Activated CD4-positive, alpha-beta T cell treated with anti-CD3 and anti-CD28 coated beads, Interleukin-2, amount 50 U/mL, for 24 hours (primary cell): Measurements from ENCODE around the gene RALA.
"Not testable (repeated sequence)": the region's sequence is repeated elsewhere in the genome, so short reads cannot be mapped to it uniquely, and the experiment has no call there.

Experiments used
- DNase-seq, 2 donors: peaks; one replicate each; pipeline ENCODE4 v3.0.0-alpha.2; 2020; ENCODE audit warnings: low read depth in 1 of 2, low spot score in 1 of 2

The RALA gene

DNA sequence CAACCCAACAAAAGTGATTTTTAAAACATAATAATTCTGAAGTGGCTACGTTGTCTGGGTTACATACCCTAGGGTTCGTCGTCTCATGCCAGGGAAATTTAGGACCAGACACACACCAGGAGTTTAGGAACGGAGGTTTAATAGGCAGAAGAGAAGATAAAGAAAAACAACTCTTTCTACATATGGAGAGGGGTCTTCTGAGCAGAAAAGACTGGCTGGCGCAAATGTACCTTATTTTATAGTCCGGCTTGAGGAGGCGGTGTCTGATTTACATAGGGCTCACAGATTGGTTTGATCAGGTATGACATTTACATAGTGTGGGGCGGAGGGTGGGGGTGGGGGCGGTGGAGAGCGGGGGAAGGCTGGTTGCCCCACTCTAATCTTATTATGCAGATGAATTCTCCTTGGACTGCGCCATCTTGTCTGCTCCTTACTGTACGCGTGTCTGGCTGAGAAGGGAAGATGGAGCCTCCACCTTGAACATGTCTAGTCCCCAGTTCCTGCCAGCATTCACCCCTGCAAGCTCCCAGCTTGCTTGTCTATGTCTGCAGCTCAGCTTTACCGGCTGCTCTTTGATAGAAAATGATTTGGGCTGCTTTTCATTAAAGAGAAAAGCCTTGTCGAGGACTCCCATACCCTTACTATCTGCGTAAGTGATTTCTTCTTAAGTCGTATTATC is 98.7 kb downstream of the RALA start:
- DNase-seq: no peak

DNA sequence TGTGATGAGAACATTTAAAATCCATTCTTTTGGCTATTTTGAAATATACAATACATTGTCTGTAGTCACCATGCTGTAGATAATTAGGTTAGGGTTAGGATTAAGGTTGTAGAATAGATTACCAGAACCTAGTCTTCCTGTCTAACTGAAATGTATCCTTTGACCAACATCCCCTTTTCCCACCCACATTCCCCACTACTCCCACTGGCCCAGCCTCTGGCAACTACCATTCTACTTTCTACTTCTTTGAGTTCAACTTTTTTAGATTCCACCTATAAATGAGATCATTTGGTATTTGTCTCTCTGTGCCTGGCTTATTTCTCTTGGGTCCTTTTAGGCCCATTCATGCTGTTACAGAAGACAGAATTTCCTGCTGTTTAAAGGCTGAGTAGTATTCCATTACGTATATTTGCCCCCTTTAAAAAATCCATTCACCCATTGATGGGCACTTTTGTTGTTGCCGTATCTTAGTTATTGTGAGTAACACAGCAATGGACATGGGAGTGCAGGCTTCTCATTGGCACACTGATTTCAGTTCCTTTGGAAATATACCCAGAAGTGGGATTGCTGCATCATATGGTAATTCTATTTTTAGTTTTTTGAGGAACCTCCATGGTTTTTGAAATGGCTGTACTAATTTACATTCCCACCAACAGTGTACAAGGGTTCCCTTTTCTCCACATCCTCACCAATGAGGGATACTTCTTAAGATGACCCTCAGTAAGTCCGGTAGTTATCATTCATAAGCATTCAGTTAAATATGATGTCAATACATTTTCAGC is 104.0 kb downstream of the RALA start:
- no peak for DNase-seq

DNA sequence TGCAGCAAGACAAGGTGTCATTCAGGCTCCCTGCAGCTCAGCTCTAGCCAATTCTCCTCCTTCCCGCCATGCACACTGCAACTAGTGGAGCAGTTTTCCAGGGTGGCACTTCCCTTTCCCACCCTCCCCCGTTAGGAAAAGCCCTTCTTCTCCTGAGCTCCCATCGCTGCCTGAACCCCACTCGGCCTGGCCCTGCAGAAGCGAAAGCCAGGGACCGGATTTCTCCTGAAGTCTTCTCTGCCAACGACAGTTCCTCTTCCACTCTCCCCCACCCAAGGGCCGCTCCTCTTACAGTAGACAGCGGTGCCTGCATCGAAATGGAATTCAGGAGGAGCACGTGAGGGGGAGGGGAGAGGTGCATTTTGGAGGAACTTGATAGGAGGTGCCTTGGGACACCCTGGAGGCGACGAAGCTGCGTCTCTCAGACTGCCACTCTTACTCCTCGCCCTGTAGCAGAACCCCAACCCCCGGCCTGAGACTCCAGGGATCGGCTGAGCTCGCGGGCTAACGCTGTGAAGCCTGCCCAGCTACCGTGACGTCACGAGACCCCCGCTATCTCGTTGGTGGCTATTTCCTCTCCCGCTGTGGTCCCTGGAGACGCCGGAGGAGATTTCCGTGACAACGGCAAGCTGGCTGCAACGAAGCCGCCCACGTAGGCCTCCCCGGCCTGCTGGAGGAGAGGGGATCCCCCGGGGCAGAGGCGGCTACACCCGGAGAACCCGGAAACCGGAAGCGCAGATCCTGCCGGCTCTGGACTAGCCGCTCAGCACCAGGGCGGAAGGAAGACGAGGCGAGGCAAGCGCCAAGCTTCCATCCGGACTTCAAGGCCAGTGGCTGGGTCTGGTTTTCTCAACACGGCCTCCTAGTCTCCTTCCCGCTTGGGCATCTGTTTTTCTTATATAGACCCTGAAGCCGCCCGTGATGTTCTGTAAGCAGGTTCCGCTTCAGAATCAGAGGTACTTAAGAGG is 109.7 kb downstream of the RALA start:
- DNase-seq: peak; percentile 92 to 98

DNA sequence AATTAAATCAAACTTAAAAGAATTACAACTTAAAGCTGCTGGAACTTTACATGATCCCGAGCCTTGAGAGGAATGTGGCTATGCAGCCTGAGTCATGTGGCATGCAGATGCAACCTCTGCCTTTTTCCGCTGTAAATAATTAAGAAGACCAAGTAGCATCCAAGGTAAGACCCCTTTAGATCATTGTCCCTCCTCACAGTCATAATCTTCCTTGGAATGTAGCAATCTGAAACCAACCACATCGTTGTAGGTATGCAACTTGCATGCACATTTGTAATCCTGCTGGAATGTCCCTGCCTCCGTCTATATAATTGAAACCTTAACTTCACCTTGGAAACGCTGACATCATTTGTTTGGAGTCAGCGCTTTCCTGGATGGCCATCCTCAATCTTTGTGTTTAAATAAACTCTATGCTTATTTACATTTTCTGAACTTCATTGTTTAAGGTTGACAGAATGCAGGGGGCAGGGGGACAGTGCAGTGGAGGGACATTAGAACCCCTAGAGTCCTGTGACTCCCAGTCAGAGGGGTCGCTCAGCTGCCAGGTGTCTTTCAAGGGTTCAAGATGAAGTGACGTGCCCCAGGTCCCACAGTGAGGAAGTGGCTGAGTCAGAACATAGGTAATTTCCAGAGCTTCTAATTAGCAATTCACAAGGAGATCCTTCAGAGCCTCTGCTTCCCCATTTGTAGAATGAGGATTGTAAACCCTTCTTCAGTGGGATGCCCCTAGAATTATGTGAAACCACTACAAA is 110.7 kb downstream of the RALA start:
- DNase-seq: no peak

DNA sequence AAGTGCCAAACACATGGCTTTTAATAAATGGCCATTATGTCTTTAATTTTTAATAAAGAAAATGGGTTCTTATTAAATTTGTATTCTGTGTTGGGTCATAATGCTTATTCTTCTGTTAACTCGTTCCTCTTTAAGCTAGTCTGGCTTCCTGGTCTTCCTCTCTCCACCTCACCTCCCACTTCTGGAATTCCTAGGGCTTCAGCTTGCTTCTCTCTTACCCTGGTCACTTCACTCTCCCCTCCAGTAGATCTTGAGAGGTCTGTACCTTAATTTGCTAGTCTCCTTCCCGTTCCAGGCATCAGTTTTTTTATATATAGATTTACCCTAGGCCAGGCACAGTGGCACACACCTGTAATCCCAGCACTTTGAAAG is 111.2 kb downstream of the RALA start:
- no peak for DNase-seq

DNA sequence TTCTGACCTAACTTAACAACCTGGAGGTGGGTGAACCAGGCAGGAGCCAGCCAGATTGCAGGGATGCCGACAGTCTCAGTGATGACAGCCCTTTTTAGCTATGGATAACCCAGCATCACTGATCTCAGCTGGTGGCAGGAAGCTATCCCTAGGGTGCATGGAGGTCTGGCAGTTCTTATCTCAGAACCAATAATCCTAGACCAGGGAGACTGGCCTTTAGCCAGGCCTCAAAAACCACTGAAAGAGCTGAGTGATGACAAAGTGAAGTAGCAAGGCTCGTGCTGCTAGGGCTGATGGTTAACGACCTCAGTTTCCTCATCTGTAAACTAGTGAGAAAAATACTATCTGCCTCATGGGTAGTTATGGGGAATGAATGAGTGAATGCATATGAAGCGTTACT is 112.5 kb downstream of the RALA start:
- no peak for DNase-seq

DNA sequence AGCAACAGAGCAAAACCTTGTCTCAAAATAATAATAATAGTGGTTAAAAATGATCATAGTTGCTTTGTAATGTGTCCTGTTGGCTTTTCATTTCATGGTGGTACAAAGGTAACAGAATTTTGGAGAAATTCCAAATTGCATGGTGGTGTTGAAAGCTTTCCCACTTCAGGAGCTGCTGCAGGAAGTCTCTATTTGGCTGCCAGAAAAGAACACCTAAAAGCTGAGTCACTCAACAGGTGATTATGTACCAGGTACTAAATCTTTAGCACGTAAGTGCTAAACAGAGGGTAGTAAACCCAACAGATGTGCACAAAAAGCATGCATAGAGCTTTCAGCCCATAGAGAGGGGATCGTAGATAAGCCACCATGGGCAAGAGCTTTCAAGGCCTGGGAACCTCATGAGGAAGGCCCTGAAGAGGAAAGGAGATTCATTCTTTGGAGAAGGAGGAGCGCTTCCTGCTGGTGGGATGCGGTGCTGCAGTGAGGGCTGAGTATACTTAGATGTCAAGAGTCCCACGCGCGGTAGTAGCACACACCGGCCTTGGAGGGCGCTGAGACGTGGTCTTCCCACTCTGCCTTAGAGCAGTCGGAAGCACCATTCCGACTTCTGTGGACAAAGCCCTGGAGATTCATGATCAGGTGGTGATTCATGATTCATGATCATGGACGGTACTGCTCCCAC is 118.7 kb downstream of the RALA start:
- DNase-seq: no peak

DNA sequence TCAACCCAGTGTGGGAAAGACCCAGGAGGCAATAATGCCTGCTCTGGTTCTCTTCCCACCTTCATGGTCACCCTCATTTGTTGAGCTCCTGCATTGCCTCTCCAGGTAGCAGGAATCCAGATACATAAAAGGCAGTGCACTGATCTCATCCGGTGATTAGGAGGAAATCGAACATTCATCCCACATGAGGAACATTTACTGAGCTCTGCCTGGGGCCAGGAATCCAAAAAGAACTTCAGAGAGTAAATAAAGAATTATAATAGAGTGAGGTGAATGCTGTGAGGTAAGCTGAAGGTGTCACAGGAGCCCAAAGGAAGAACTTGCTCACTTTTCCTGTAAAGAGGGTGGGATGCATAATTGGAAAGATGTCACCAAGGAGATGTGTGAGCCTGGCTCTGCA is 121.2 kb downstream of the RALA start:
- DNase-seq: no peak

DNA sequence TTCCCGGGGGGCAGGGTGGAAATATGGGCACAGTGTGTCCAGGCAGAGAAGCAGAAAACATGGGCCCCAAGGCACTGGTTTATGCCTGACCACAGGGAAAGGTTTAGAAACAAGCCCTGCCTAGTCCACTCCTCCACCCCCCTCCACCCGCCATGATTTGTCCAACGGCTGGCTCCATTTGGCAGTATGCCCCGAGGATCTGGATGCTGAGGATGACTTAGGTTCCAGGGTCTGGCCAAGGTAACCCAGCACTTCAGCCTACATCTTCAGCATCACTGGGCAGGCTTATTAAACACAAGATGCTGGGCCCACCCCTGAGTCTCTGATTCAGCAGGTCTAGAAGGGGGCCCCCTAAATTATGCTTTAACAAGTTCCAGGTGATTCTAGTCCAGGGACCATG is 121.9 kb downstream of the RALA start:
- no peak for DNase-seq

DNA sequence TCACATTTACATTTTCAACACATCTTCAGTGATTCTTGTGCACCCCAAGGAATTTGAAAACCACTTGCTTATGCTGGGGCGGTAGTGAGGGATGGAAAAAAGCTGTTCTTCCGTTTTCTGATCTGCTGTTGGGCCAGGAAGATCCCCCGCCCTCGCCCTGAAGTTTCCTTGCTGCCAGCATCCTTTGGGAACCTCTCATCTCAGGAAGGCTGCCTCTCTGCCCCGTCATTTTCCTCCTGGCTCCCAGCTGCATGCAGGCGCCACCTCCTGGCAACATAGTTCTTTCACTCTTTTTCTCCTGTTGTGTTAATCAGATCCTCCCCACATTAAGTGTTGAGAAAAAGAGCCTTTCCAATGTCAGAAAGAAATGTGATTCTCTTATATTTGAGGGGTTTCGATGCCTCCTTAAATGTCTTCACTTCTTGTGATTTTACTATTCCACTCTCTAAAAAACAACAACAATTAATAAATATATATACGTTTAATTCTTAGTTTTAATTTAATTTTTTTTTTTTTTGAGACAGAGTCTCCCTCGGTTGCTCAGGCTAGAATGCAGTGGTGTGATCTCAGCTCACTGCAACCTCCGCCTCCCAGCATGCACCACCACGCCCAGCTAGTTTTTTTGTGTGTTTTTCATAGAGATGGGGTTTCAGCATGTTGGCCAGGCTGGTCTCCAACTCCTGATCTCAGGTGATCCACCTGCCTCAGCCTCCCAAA is 122.9 kb downstream of the RALA start:
- DNase-seq: peak in 1 of 2 donors; percentile 36

DNA sequence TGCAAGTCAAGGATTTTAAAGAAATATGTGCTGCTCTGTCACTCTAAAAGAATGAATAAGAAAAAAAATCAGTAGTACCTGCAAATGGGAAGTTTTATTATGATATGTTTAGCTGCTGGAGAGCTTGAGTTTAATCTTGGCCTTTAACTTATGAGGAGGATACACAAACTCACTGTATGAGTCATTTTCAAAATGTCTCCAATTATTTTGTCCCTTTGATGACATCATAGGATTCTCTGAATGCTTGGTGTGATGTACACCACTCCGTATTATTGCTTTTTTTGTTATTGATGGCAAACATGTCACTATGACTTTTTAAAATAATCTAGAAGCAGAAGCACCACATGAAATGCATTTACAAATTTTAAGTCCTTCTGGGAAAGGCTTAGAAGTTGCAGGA is 125.8 kb downstream of the RALA start:
- DNase-seq: no peak

DNA sequence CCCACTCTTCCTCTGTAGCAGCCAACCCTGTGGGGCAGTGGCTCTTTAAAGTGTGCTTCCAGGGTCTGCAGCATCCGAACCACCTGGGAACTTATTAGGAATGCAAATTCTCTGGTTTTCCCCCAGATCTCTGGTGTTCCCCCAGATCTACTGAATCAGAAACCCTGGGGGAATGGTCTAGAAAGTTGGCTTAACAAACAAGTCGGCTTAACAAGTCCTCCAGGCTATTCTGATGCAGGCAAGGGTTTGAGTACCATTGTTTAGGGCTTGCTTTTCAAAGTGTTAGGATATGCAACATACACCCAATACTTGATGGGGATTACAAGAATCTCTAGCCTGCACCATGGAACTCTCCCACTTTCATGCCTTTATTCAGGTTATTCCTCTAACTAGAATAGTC is 126.3 kb downstream of the RALA start:
- no peak for DNase-seq

DNA sequence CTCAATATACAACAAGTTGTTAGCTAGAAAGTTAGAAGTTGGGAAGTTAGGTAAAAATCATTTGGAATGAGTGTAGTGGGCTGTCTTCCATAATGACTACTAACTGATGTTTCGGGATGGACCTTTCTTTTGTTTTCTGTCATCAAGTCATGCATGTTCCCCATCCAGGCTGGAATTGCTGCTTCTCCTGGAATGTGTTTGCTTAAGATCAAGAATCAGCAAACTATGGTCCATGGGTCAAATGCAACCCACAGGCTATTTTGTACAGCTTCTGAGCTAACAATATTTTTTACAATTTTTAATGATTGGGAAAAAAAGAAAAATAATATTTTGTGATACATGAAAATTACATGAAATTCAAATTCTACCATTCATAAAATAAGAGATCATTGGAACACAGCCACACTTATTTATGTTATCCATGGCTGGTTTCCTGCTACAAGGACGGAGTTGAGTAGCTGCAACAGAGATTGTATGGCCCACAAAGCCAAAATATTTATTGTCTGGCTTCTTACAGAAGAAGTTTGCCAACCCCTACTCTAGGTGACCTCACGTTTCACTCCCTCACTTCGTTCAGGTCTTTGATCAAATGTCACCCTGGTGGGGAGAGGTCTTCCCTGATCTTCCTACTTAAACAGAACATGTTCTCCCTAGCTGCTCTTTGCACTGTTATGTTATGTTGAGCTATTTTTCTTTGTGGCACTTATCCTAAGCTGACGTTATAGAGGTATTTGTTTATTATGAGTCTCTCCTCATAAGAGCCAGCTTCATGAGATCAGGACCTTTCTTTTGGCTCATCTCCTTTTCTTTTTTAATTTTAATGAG is 127.1 kb downstream of the RALA start:
- no peak for DNase-seq

DNA sequence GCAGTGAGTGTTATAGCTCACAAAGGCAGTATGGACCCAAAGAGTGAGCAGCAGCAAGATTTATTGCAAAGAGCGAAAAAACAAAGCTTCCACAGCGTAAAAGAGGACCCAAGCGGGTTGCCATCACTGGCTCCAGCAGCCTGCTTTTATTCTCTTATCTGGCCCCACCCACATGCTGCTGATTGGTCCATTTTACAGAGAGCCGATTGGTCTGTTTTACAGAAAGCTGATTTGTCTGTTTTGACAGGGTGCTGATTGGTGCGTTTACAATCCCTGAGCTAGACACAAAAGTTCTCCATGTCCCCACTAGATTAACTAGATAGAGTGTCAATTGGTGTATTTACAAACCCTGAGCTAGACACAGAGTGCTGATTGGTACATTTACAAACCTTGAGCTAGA is 129.9 kb downstream of the RALA start:
- not testable (repeated sequence) for DNase-seq

DNA sequence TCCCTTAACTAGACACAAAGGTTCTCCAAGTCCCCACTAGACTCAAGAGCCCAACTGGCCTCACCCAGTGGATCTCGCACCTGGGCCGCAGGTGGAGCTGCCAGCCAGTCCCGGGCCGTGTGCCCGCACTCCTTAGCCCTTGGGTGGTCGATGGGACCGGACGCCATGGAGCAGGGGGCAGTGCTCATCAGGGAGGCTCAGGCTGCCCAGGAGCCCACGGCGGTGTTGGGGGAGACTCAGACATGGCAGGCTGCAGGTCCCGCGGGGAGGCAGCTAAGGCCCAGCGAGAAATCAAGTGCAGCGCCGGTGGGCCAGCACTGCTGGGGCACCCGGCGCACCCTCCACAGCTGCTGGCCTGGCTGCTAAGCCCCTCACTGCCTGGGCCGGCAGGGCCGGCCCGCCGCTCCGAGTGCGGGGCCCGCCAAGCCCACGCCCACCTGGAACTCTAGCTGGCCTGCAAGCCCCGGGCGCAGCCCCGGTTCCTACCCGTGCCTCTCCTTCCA is 130.5 kb downstream of the RALA start:
- no peak for DNase-seq

DNA sequence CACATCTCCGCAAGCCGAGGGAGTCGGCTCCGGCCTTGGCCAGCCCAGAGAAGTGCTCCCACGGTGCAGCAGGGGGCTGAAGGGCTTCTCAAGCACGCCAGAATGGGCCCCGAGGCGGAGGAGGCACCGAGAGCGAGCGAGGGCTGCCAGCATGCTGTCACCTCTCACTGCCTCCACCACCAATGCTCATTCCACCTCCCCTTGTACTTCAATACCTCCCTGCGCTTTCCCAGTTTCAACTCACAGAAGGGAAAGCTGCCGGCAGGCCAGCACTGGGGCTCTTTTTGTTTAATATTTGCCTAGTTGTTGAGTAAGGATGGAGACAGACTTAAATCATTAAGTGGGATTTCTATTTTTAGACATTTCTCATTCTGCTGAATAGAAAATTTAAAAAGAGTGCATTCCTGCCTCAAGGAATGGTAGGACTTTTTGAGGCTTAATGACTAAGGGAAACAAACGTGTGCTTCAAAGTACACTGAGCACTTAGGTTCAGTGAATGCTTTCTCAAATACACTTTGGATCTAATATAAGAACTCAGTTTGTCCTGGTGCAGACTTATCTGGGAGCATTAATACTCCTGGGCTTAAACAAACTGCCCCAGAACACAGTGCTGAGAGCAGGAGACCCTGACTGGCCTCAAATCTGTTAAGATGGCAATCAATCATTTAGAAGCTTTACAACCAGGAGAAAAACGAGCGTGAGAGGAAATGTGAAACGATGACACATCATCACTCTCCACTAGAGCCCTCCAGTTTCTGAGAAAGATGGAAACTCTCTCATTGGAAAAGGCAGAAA is 131.2 kb downstream of the RALA start:
- DNase-seq: no peak

DNA sequence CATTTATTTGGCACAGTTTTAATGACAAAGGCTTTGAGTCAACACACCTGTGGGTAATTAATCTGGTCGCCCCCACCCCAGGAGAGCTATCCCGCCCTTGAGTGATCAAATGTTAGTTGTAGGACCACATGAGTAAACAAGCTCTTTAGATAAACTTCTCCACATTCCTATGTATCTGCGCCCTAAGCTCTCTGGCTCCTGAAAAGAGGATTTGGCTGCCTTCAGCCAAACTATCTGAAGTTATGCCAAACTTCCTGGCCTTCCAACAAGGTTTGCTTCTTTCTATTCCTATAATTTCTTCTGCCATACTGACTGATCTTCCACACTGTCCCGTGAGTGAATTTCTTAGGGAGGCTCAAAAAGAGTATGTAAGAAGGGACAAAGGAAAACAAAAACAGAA is 134.2 kb downstream of the RALA start:
- no peak for DNase-seq
